HK-2 (cell line): ENCODE results near the gene TUBAL3.

Experiments
- DNase-seq: peaks from one replicate; pipeline ENCODE4 v3.0.0-alpha.2; 2018; ENCODE audit not compliant: unreplicated experiment

Gene TUBAL3

DNA sequence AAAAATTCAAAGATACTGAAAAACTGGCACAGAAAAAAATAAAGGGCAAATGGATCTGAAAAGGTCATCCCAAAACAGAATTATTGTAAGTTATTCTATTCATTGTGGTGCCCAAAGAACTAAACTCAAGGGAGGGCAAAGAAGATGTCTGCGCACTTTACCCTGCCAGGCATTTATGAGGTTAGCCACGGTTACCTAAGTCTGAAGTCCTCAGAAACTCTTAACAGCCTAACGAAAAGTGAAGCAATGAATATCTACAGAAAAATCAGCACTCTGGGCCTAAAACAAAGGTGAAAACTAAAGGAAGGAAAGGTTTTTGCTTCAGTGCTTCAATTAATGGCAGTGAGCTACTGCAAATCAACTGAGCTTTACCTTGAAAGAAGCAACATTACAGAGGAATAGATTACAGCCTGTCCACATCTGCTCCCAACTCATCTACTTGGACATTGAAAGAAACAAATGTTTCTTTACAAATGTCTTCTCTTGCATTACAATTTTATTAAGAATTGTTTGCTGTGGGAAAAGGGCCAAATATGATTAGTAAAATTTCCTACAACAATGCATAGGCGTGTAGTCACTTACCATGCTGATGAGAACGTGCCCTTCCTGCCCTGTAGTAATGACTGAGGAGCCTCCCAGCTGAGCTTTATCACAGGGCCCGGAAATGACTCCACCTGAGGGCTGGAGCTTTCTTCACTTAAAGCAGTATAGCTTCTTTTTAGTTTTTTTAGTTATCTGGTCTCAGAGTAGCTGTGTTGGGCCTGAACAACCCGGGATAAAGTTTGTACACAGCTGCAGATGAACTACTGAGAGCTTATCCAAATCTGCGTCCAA lies at the start of gene TUBAL3:
TSS of gene TUBAL3 (minus strand) at position 621 of the 834 bp plus-strand sequence. CDS start at position 585, 36 bp downstream.
- no peak for DNase-seq

- no peak for DNase-seq
Observed at GRCh38 chr10:5453749-5454489, 49.3 kb upstream of the TUBAL3 start.

DNA sequence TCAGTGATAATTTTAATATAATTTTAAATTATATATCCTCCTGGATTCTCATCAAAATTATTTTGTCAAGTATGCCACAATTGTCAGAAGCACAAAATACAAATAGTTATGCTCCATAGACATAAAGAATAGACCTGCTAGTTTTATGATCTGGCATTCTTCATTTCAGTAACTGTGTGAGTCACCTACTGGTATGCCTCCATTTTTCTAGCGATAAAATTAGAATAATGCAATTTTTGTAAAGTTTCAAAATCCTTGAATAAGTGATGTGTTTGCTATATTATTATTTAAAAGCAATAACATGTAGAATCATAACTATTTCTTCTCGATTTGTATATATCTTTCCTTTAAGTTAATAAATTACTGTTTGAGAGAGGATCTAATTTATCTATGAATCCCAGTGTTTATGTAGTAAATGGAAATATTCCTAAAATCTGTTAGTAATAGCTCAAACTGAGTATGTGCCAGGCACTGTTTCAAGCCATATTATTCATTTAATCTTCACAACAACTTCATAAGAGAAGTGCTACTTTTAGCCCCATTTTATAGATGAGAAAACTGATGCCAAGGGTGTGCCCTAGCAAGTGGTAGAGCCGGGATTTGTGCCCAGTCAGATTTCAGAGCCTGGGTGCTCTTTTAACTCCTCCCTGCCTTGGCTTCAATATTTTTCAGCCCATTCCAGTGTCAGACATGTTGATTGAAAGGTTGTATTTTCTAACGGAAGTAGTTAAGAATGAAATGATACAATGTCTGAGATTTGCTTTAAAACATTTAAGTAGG lies 46.2 kb upstream of the TUBAL3 start:
- DNase-seq = no peak

GRCh38 chr10:5449823-5450222 lies 45.2 kb upstream of the TUBAL3 start:
- no peak for DNase-seq

DNA sequence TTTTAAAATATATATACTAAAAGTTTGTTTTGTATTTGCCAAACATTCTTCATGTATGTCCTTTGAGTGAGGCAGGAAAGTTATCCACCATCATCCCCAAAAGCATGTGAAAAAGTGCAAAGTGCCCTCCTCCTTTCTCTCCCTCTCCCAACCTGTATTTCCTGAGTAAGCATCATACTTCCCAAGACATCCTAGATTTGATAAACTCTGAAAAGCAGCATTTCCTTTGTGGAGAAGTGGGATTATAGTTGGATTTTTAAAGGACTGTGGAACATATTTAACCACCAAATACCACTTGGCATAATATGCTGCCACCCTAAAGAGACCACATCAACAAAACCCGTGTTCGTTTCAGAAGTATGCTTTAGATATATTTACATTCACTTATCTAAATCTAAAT lies 44.6 kb upstream of the TUBAL3 start:
- no peak for DNase-seq

DNA sequence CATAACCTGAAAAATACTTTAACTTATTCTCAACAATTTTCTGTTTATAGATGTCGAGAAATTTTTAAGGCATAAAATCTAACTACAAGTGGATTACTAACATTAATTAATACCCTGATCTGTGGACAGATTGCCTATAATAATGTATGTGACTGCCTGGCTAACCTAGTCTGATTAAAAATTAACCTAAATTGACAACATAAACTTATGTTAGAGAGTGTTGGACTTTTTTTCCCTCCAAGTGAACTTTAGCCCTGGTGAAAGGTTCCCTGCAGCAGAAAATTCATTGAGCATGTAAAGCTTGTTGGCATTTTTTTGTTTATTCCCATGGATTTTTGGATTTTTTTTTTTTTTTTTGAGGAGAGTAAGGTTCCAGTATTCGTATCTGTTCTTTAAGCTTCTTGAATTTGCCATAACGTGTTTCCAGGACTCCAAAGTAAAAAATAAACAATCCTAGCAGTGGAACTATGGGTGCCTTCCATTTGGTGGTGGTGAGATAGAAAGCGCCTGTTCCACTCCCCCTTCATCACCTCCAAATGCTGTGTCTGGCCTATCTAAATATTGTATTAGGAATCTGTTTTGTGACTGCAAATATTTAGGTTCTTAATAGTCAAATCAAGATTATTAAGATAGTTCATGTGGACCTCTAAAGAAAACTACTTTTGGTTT lies 43.8 kb upstream of the TUBAL3 start:
- no peak for DNase-seq

- no peak for DNase-seq
Observed at GRCh38 chr10:5447611-5448071, 43.0 kb upstream of the TUBAL3 start.

DNA sequence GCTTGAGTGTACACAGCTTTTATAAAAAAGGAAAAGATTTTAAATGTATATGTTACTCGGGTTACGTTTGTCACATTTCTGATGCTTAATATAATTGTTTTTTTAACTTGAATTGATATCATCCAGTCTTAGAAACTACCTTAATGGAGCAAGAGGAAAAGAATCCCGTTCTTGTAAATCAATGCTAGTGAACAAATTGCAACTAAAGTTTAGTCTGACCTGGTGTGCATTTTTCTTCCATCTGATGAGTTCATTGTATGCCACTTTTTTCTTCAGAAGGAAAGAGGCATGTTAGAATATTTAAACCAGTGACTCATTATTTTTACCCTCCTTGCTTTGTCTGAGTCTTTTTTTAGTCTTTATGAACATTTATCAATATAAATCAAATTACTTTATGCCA lies 42.4 kb upstream of the TUBAL3 start:
- no peak for DNase-seq

DNA sequence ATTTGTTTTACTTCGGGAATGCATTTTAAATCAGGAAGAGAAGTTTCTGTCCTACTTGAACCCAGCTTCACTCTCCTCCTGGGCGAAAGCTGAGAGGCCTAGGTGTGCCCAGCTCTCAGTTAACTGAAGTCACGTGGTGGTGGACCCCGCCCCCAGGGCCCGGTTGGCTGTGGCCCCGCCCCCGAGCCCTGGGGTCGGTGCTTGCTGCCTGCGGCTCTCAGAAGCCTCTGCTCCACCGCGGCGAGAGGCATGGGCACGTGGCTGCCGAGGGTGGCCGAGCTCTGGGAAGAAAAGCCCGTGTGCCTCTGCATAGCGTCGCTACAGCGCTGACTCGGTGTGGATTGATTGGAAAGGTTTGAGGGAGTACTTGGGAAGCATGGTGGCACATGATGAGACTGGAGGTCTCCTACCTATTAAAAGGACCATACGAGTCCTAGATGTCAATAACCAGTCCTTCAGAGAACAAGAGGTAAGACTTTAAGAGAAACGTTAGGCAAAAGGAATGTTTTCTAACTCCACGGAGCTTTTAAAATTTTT lies 41.8 kb upstream of the TUBAL3 start:
- DNase-seq = peak; percentile 81

GRCh38 chr10:5445006-5445405 lies 40.4 kb upstream of the TUBAL3 start:
- DNase-seq = no peak

- DNase-seq = no peak
Observed at GRCh38 chr10:5443429-5443828, 38.8 kb upstream of the TUBAL3 start.

DNA sequence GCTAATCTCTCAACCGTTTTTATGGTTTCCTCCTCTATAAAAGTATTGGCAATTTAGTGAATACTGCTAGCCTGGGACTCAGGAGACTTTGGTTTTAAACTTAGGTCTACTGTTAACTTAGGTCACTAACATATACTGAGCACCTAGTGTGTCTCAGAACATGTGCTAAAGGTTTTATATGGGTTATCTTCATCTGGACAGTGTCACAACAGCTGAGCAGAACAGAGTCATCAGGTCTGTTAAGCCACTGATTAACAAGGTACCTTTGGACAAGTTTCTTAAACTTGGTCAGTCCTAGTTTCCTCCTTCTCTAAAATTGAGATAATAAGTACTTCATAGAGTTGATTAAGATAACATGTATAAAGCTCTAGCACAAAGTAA lies 38.4 kb upstream of the TUBAL3 start:
- no peak for DNase-seq

DNA sequence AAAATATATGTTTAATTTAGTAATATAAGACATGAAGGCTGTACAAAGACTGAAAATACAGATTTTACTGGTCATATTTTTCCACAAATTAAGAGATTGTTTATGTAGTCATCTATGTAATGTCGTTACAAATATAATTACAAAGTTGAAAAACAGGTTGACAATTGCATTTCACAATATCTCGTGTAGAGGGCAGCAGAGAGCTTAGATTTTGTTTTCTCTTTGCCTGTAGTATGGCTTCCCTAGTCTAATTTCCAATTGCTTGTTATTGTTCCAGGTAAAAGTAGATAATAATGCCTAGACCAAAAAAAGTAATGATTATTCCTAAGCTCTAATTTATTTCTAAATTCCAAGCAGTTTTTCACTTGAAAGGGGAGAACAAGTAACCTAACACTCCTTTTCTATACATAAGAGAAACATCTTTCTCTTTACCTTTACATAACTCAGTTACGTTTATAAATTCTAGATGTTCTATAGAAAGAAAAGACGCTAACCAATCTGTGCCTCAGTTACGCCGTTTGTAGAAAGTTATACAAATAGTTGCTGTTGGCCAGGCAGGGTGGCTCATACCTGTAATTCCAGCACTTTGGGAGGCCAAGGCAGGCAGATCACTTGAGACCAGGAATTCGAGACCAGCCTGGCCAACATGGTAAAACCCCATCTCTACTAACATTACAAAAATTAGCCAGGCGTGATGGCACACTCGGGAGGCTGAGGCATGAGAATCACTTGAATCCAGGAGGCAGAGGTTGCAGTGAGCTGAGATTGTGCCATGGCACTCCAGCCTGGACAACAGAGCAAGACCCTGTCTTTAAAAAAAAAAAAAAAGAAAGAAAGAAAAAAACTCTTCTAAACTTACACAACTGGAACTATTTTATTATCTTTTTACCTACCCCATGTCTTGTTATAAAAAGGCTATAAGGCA lies 37.7 kb upstream of the TUBAL3 start:
- no peak for DNase-seq

GRCh38 chr10:5441106-5441505 lies 36.5 kb upstream of the TUBAL3 start:
- no peak for DNase-seq

DNA sequence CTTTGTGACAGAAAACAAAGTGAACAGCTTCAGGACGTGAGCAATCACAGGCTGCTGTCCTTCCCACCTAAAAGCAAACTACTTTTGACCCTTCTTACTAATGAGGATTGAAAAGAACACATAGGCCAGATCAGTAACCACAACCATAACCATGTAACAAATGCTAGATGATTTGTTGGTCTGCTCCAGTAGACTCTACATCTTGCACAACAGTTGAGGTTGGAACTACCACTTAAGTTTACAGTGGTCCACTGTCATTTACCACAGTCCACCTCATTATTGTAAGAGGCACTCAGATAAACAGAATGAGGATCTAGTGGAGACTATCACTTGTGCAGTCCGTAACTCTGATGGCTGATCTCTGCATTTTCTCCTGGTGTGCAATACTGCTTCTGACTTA lies 35.6 kb upstream of the TUBAL3 start:
- DNase-seq = no peak

GRCh38 chr10:5435328-5435727 lies 30.7 kb upstream of the TUBAL3 start:
- no peak for DNase-seq

GRCh38 chr10:5434017-5434753 lies 29.6 kb upstream of the TUBAL3 start:
- DNase-seq = peak; percentile 5

DNA sequence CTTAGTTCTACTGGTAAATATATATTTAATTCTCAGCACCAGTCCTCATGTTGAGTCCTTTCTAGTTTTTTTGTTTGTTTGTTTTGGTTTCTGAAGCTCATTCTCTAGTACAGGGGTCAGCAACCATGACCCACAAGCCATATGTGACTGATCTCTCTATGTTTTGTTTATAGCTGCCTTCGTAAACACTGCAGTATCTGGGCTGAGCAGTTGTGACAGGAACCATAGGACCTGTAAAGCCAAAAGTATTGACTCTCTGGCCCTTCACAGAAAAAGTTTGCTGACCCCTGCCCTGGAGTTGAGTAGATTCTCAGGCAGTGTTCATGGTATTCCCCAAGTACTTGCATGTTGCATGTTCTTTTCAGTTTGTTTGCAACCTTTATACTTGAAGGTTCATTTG lies 28.6 kb upstream of the TUBAL3 start:
- DNase-seq = no peak

DNA sequence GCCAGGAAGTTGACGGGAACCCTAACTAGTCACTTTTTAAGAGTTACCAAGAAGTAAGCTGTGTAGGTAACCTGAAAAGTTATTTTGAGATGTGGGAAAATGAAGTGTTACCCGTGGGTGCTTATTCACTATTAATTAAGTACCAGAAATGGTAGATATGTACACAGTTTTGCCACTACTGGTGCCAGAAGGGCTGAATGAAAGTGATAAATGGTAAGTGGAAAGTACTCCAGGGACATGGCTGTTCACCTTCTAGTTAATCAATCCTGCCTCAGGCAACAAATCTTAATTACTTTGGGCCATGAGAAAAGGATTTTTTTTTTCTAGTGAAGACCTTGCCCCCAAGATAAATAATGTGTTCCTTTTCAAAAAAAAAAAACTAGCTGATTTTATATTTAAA lies 23.5 kb upstream of the TUBAL3 start:
- DNase-seq = no peak

DNA sequence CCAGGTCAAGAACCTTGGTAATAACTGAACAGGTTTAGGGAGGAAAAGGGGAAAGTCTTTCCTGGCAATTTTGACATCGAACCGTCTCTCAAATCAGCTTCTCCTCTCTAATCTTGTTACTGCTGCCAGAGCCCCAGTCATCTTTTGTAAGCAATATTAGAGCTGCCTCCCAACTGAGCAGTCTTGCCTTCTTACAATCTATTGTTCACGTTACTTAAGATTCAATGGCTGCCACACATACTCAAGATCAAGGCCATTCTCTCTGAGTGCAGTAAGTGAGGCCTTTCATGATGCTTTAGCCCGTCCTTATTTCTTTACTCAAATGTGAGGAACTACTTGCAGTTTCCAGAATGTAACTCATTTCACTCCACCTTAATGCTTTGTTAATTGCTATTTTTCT lies 20.1 kb upstream of the TUBAL3 start:
- DNase-seq = no peak
